Measurements from ENCODE around the gene MYPN.
"Not testable (repeated sequence)": the region's sequence is repeated elsewhere in the genome, so short reads cannot be mapped to it uniquely, and the experiment has no call there.

The MYPN gene

GRCh38 chr10:68231106-68231816 is 122.0 kb downstream of the MYPN start:
- DNase-seq (ENCODE audit: low read depth) = no peak

- no peak for DNase-seq (ENCODE audit: low read depth)
Measured at GRCh38 chr10:68231817-68232251, 122.5 kb downstream of the MYPN start, which contains the start of gene ATOH7. ATOH7 (minus strand) TSS chr10:68232113; CDS start chr10:68231677, 436 bp downstream.

GRCh38 chr10:68233046-68233445 is 123.8 kb downstream of the MYPN start:
- no peak for DNase-seq (ENCODE audit: low read depth)

GRCh38 chr10:68235111-68235510 is 125.8 kb downstream of the MYPN start:
- DNase-seq (ENCODE audit: low read depth) = no peak

- no peak for DNase-seq (ENCODE audit: low read depth)
Measured at GRCh38 chr10:68235581-68235980, 126.3 kb downstream of the MYPN start.

- DNase-seq (ENCODE audit: low read depth) = no peak
Measured at GRCh38 chr10:68237173-68237572, 127.9 kb downstream of the MYPN start.

- DNase-seq (ENCODE audit: low read depth) = no peak
Measured at GRCh38 chr10:68238371-68238770, 129.1 kb downstream of the MYPN start.

- DNase-seq (ENCODE audit: low read depth) = no peak
Measured at GRCh38 chr10:68239069-68239468, 129.8 kb downstream of the MYPN start.

- no peak for DNase-seq (ENCODE audit: low read depth)
Measured at GRCh38 chr10:68239596-68240150, 130.4 kb downstream of the MYPN start.

- no peak for DNase-seq (ENCODE audit: low read depth)
Measured at GRCh38 chr10:68242051-68242450, 132.8 kb downstream of the MYPN start.

GRCh38 chr10:68246397-68246796 is 137.1 kb downstream of the MYPN start:
- not testable (repeated sequence) for DNase-seq (ENCODE audit: low read depth)

GRCh38 chr10:68247931-68248330 is 138.6 kb downstream of the MYPN start:
- no peak for DNase-seq (ENCODE audit: low read depth)

GRCh38 chr10:68249297-68249696 is 140.0 kb downstream of the MYPN start:
- DNase-seq (ENCODE audit: low read depth) = no peak

GRCh38 chr10:68251151-68251550 is 141.9 kb downstream of the MYPN start:
- no peak for DNase-seq (ENCODE audit: low read depth)

- no peak for DNase-seq (ENCODE audit: low read depth)
Measured at GRCh38 chr10:68251625-68252495, 142.6 kb downstream of the MYPN start.

- no peak for DNase-seq (ENCODE audit: low read depth)
Measured at GRCh38 chr10:68253346-68253745, 144.1 kb downstream of the MYPN start.

GRCh38 chr10:68261132-68261856 is 152.0 kb downstream of the MYPN start:
- DNase-seq (ENCODE audit: low read depth) = no peak
